Measurements from ENCODE around the gene RAX2.
"Not testable (repeated sequence)": the region's sequence is repeated elsewhere in the genome, so short reads cannot be mapped to it uniquely, and the experiment has no call there.

Gene RAX2
- 0 to 0.05 reads per million in 2 donors for total RNA-seq

GRCh38 chr19:3771906-3772455 is at the start of gene RAX2:
TSS of gene RAX2 (minus strand) at chr19:3772228. CDS start at chr19:3771742, 486 bp downstream.
- no peak for DNase-seq

GRCh38 chr19:3821156-3821555 is 49.1 kb upstream of the RAX2 start:
- DNase-seq, result no peak

GRCh38 chr19:3819989-3820388 is 48.0 kb upstream of the RAX2 start:
- DNase-seq, result no peak

- no peak for DNase-seq
Measured at GRCh38 chr19:3818918-3819317, 46.9 kb upstream of the RAX2 start.

- DNase-seq, result no peak
Measured at GRCh38 chr19:3818466-3818865, 46.4 kb upstream of the RAX2 start.

- DNase-seq, result no peak
Measured at GRCh38 chr19:3817761-3818160, 45.7 kb upstream of the RAX2 start.

- no peak for DNase-seq
Measured at GRCh38 chr19:3816566-3817218, 44.7 kb upstream of the RAX2 start.

GRCh38 chr19:3816148-3816547 is 44.1 kb upstream of the RAX2 start:
- not testable (repeated sequence) for DNase-seq

GRCh38 chr19:3814648-3815047 is 42.6 kb upstream of the RAX2 start:
- no peak for DNase-seq

GRCh38 chr19:3813473-3814392 is 41.7 kb upstream of the RAX2 start:
- no peak for DNase-seq

GRCh38 chr19:3810708-3811355 is 38.8 kb upstream of the RAX2 start:
- DNase-seq, result no peak

GRCh38 chr19:3809881-3810707 is 38.1 kb upstream of the RAX2 start:
- no peak for DNase-seq

- no peak for DNase-seq
Measured at GRCh38 chr19:3808420-3809143, 36.6 kb upstream of the RAX2 start.

GRCh38 chr19:3807574-3808354 is 35.7 kb upstream of the RAX2 start:
- DNase-seq, result no peak

- no peak for DNase-seq
Measured at GRCh38 chr19:3807131-3807480, 35.1 kb upstream of the RAX2 start.

- DNase-seq, result no peak
Measured at GRCh38 chr19:3805859-3806258, 33.8 kb upstream of the RAX2 start.

GRCh38 chr19:3804429-3804828 is 32.4 kb upstream of the RAX2 start:
- no peak for DNase-seq

- DNase-seq, result no peak
Measured at GRCh38 chr19:3803986-3804385, 32.0 kb upstream of the RAX2 start.

- DNase-seq, result no peak
Measured at GRCh38 chr19:3803114-3803888, 31.3 kb upstream of the RAX2 start.

Data from activated gamma-delta T cell (primary cell).